ENCODE data around the gene RBBP8NL.

- TF ChIP-seq CTCF (IDR thresholded peaks at IDR 0.05) (no peak), POLR2A (IDR thresholded peaks at IDR 0.05) (no peak)
Observed at GRCh38 chr20:62461157-62461556, 33.8 kb upstream of the RBBP8NL start.
